Measurements from ENCODE around the gene SYCE1L.

SYCE1L gene

GRCh38 chr16:77193377-77193776 lies 5.8 kb upstream of the SYCE1L start:
- Histone ChIP-seq H3K9ac (ENCODE audit: low read length) (no peak overlapping the region), H3K9me3 (ENCODE audit: insufficient read depth, low read depth, low read length) (peaks cover 1% of the 10 kb centered on the region), H2AFZ (ENCODE audit: insufficient read depth, low read length, poor library complexity) (no peak overlapping the region), H3K36me3 (ENCODE audit: control insufficient read depth in 1 of 2, insufficient read depth in 2 of 2, low read length in 2 of 2) (peaks cover 38 to 44% of the 10 kb centered on the region in 2 experiments), H3K4me3 (ENCODE audit: low read depth, low read length) (no peak overlapping the region), H3K79me2 (ENCODE audit: control insufficient read depth, insufficient read depth, low read length, poor library complexity) (peaks cover 7% of the 10 kb centered on the region), H4K8ac (ENCODE audit: low read depth, low read length) (no peak overlapping the region), H3K4me2 (ENCODE audit: low read length) (no peak overlapping the region), H3K23ac (ENCODE audit: low read length) (no peak overlapping the region), H4K12ac (ENCODE audit: low read depth, low read length) (no peak overlapping the region), H4K91ac (ENCODE audit: low read depth, low read length) (no peak overlapping the region), H3K18ac (ENCODE audit: low read length) (no peak overlapping the region), H3K27me3 (ENCODE audit: insufficient read depth, low read length) (no peaks in the 10 kb centered on the region), H3K27ac (ENCODE audit: low read depth, low read length) (no peak overlapping the region), H2AK5ac (ENCODE audit: low read length) (no peak overlapping the region), H3K14ac (ENCODE audit: low read length) (no peak overlapping the region), H2BK120ac (ENCODE audit: insufficient read depth, low read length, poor library complexity) (no peak overlapping the region), H3K4ac (ENCODE audit: low read depth, low read length) (no peak overlapping the region), H3K79me1 (ENCODE audit: low read length) (peaks cover 11% of the 10 kb centered on the region), H2BK12ac (ENCODE audit: low read length) (no peak overlapping the region), H3K4me1 (ENCODE audit: control insufficient read depth in 1 of 2, insufficient read depth in 2 of 2, low read length in 2 of 2) (peaks cover 0 to 3% of the 10 kb centered on the region in 2 experiments), H2BK5ac (ENCODE audit: low read depth, low read length, poor library complexity) (no peak overlapping the region)
- no peak for DNase-seq
- no CpG with 5 or more reads among the region's 13 CpGs for WGBS (ENCODE audit: extremely low coverage, insufficient coverage, insufficient read length)

GRCh38 chr16:77194295-77195231 lies 4.6 kb upstream of the SYCE1L start:
- Histone ChIP-seq H3K4ac (ENCODE audit: low read depth, low read length) (no peak overlapping the region), H3K4me1 (ENCODE audit: control insufficient read depth in 1 of 2, insufficient read depth in 2 of 2, low read length in 2 of 2) (peaks cover 0 to 3% of the 10 kb centered on the region in 2 experiments), H2BK12ac (ENCODE audit: low read length) (no peak overlapping the region), H3K18ac (ENCODE audit: low read length) (no peak overlapping the region), H2AFZ (ENCODE audit: insufficient read depth, low read length, poor library complexity) (no peak overlapping the region), H3K79me1 (ENCODE audit: low read length) (peaks cover 11% of the 10 kb centered on the region), H4K8ac (ENCODE audit: low read depth, low read length) (no peak overlapping the region), H4K91ac (ENCODE audit: low read depth, low read length) (no peak overlapping the region), H4K12ac (ENCODE audit: low read depth, low read length) (no peak overlapping the region), H3K9ac (ENCODE audit: low read length) (no peak overlapping the region), H3K14ac (ENCODE audit: low read length) (no peak overlapping the region), H3K23ac (ENCODE audit: low read length) (no peak overlapping the region), H3K4me3 (ENCODE audit: low read depth, low read length) (no peak overlapping the region), H3K27ac (ENCODE audit: low read depth, low read length) (no peak overlapping the region), H2AK5ac (ENCODE audit: low read length) (no peak overlapping the region), H3K36me3 (ENCODE audit: control insufficient read depth in 1 of 2, insufficient read depth in 2 of 2, low read length in 2 of 2) (peaks cover 48 to 53% of the 10 kb centered on the region in 2 experiments), H2BK5ac (ENCODE audit: low read depth, low read length, poor library complexity) (no peak overlapping the region), H3K79me2 (ENCODE audit: control insufficient read depth, insufficient read depth, low read length, poor library complexity) (peaks cover 7% of the 10 kb centered on the region), H3K9me3 (ENCODE audit: insufficient read depth, low read depth, low read length) (peaks cover 3% of the 10 kb centered on the region), H3K4me2 (ENCODE audit: low read length) (no peak overlapping the region), H2BK120ac (ENCODE audit: insufficient read depth, low read length, poor library complexity) (no peak overlapping the region), H3K27me3 (ENCODE audit: insufficient read depth, low read length) (no peaks in the 10 kb centered on the region)
- no CpG with 5 or more reads among the region's 48 CpGs for WGBS (ENCODE audit: extremely low coverage, insufficient coverage, insufficient read length)
- DNase-seq, result no peak

GRCh38 chr16:77195411-77195810 lies 3.8 kb upstream of the SYCE1L start:
- H3K27me3 ChIP-seq (ENCODE audit: insufficient read depth, low read length), result no peaks in the 10 kb centered on the region
- H3K18ac ChIP-seq (ENCODE audit: low read length), result no peak overlapping the region
- no peak overlapping the region for H3K4ac ChIP-seq (ENCODE audit: low read depth, low read length)
- peaks cover 6% of the 10 kb centered on the region for H3K79me1 ChIP-seq (ENCODE audit: low read length)
- H4K91ac ChIP-seq (ENCODE audit: low read depth, low read length), result no peak overlapping the region
- H3K9ac ChIP-seq (ENCODE audit: low read length), result no peak overlapping the region
- no peak overlapping the region for H2AFZ ChIP-seq (ENCODE audit: insufficient read depth, low read length, poor library complexity)
- H3K23ac ChIP-seq (ENCODE audit: low read length), result no peak overlapping the region
- H3K79me2 ChIP-seq (ENCODE audit: control insufficient read depth, insufficient read depth, low read length, poor library complexity), result peaks cover 5% of the 10 kb centered on the region
- no CpG with 5 or more reads among the region's 8 CpGs for WGBS (ENCODE audit: extremely low coverage, insufficient coverage, insufficient read length)
- no peak for DNase-seq
- H2BK5ac ChIP-seq (ENCODE audit: low read depth, low read length, poor library complexity), result no peak overlapping the region
- H4K8ac ChIP-seq (ENCODE audit: low read depth, low read length), result no peak overlapping the region
- no peak overlapping the region for H2BK120ac ChIP-seq (ENCODE audit: insufficient read depth, low read length, poor library complexity)
- H4K12ac ChIP-seq (ENCODE audit: low read depth, low read length), result no peak overlapping the region
- peaks cover 0 to 3% of the 10 kb centered on the region in 2 experiments for H3K4me1 ChIP-seq (ENCODE audit: control insufficient read depth in 1 of 2, insufficient read depth in 2 of 2, low read length in 2 of 2)
- peaks cover 48 to 56% of the 10 kb centered on the region in 2 experiments for H3K36me3 ChIP-seq (ENCODE audit: control insufficient read depth in 1 of 2, insufficient read depth in 2 of 2, low read length in 2 of 2)
- no peak overlapping the region for H3K14ac ChIP-seq (ENCODE audit: low read length)
- H3K4me3 ChIP-seq (ENCODE audit: low read depth, low read length), result no peak overlapping the region
- no peak overlapping the region for H2AK5ac ChIP-seq (ENCODE audit: low read length)
- H2BK12ac ChIP-seq (ENCODE audit: low read length), result no peak overlapping the region
- no peak overlapping the region for H3K27ac ChIP-seq (ENCODE audit: low read depth, low read length)
- peaks cover 3% of the 10 kb centered on the region for H3K9me3 ChIP-seq (ENCODE audit: insufficient read depth, low read depth, low read length)
- no peak overlapping the region for H3K4me2 ChIP-seq (ENCODE audit: low read length)

GRCh38 chr16:77197747-77198146 lies 1.5 kb upstream of the SYCE1L start:
- Histone ChIP-seq H3K23ac (ENCODE audit: low read length) (no peak overlapping the region), H3K18ac (ENCODE audit: low read length) (no peak overlapping the region), H2BK5ac (ENCODE audit: low read depth, low read length, poor library complexity) (no peak overlapping the region), H3K27me3 (ENCODE audit: insufficient read depth, low read length) (no peaks in the 10 kb centered on the region), H3K79me2 (ENCODE audit: control insufficient read depth, insufficient read depth, low read length, poor library complexity) (no peaks in the 10 kb centered on the region), H2AK5ac (ENCODE audit: low read length) (no peak overlapping the region), H3K36me3 (ENCODE audit: control insufficient read depth in 1 of 2, insufficient read depth in 2 of 2, low read length in 2 of 2) (peaks cover 48 to 56% of the 10 kb centered on the region in 2 experiments), H4K91ac (ENCODE audit: low read depth, low read length) (no peak overlapping the region), H3K79me1 (ENCODE audit: low read length) (no peaks in the 10 kb centered on the region), H3K4ac (ENCODE audit: low read depth, low read length) (no peak overlapping the region), H2BK12ac (ENCODE audit: low read length) (no peak overlapping the region), H3K9ac (ENCODE audit: low read length) (no peak overlapping the region), H4K12ac (ENCODE audit: low read depth, low read length) (no peak overlapping the region), H3K14ac (ENCODE audit: low read length) (no peak overlapping the region), H2BK120ac (ENCODE audit: insufficient read depth, low read length, poor library complexity) (no peak overlapping the region), H3K27ac (ENCODE audit: low read depth, low read length) (no peak overlapping the region), H3K4me3 (ENCODE audit: low read depth, low read length) (no peak overlapping the region), H3K4me1 (ENCODE audit: control insufficient read depth in 1 of 2, insufficient read depth in 2 of 2, low read length in 2 of 2) (no peaks in the 10 kb centered on the region), H3K9me3 (ENCODE audit: insufficient read depth, low read depth, low read length) (peaks cover 3% of the 10 kb centered on the region), H2AFZ (ENCODE audit: insufficient read depth, low read length, poor library complexity) (no peak overlapping the region), H4K8ac (ENCODE audit: low read depth, low read length) (no peak overlapping the region), H3K4me2 (ENCODE audit: low read length) (no peak overlapping the region)
- no peak for DNase-seq
- WGBS (ENCODE audit: extremely low coverage, insufficient coverage, insufficient read length), result no CpG with 5 or more reads among the region's 2 CpGs

Measured in trophoblast cell (in vitro differentiated cells and primary cell).